KOPT-K1 (cell line): ENCODE measurements around the gene SNUPN.
A peak's percentile ranks its signal among the peaks of the same experiment; 100 is the strongest.
"Not testable (repeated sequence)": the region's sequence is repeated elsewhere in the genome, so short reads cannot be mapped to it uniquely, and the experiment has no call there.

Experiments
- H3K27ac ChIP-seq: fragments of 200-600 bp; sonication (generic); 2 replicates; pipeline ENCODE4 v1.5.1; 2016; ENCODE audit warnings: antibody characterized with exemption, mild to moderate bottlenecking, low read depth, low read length; ENCODE audit not compliant: poor library complexity, severe bottlenecking
- H3K36me3 ChIP-seq: fragments of 200-600 bp; sonication (generic); 2 replicates; pipeline ENCODE4 v1.5.1; 2017; ENCODE audit warnings: antibody characterized with exemption, mild to moderate bottlenecking, low read length, moderate library complexity; ENCODE audit not compliant: insufficient read depth
- H3K9me3 ChIP-seq: fragments of 200-600 bp; sonication (generic); 2 replicates; pipeline ENCODE4 v1.5.1; 2017; ENCODE audit warnings: antibody characterized with exemption, low read length, mild to moderate bottlenecking; ENCODE audit not compliant: insufficient read depth, poor library complexity, severe bottlenecking

Gene SNUPN

GRCh38 chr15:75647370-75648155 lies 22.0 kb upstream of the SNUPN start, which contains the start of gene SNX33:
Gene SNX33, plus strand, starts transcription at chr15:75647912. Its CDS starts 1,191 bp downstream, at chr15:75649103.
- no peaks in the 10 kb centered on the region for H3K36me3 ChIP-seq
- no peaks in the 10 kb centered on the region for H3K9me3 ChIP-seq
- peak within 1 kb of the TSS; percentile 35 for H3K27ac ChIP-seq

GRCh38 chr15:75646944-75647364 lies 21.4 kb upstream of the SNUPN start:
- Histone ChIP-seq H3K27ac (peak overlapping the region; percentile 35), H3K9me3 (no peaks in the 10 kb centered on the region), H3K36me3 (no peaks in the 10 kb centered on the region)

GRCh38 chr15:75646112-75646943 lies 20.8 kb upstream of the SNUPN start:
- no peaks in the 10 kb centered on the region for H3K9me3 ChIP-seq
- no peak overlapping the region for H3K27ac ChIP-seq

GRCh38 chr15:75644376-75644775 lies 18.9 kb upstream of the SNUPN start:
- no peaks in the 10 kb centered on the region for H3K36me3 ChIP-seq
- no peak overlapping the region for H3K27ac ChIP-seq
- no peaks in the 10 kb centered on the region for H3K9me3 ChIP-seq

More at GRCh38 chr15:75646112-75646943, 20.8 kb upstream of the SNUPN start:
- no peaks in the 10 kb centered on the region for H3K36me3 ChIP-seq

- no peak overlapping the region for H3K27ac ChIP-seq
- H3K9me3 ChIP-seq = no peaks in the 10 kb centered on the region
- H3K36me3 ChIP-seq = peaks cover 20% of the 10 kb centered on the region
Observed at GRCh38 chr15:75641603-75642002, 16.1 kb upstream of the SNUPN start.

DNA sequence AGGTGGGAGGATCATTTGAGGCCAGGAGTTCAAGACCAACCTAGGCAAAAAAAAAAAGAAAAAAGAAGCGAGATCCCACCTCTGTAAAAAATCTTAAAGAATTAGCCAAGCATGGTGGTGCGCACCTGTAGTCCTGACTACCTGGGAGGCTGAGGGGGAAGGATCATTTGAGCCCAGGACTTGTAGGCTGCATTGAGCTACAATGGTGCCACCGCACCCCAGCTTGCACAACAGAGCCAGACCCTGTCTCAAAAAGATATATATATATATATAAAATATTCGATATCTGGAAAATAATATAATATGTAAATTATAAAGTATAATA lies 15.6 kb upstream of the SNUPN start:
- Histone ChIP-seq H3K36me3 (peaks cover 20% of the 10 kb centered on the region), H3K27ac (peak overlapping the region; percentile 91), H3K9me3 (no peaks in the 10 kb centered on the region)

- no peaks in the 10 kb centered on the region for H3K9me3 ChIP-seq
- H3K36me3 ChIP-seq = peaks cover 20% of the 10 kb centered on the region
- peak overlapping the region; percentile 91 for H3K27ac ChIP-seq
Observed at GRCh38 chr15:75640483-75641178, 15.1 kb upstream of the SNUPN start.

- Histone ChIP-seq H3K9me3 (no peaks in the 10 kb centered on the region), H3K36me3 (peaks cover 20% of the 10 kb centered on the region), H3K27ac (peak within 1 kb of the TSS; percentile 91)
Observed at GRCh38 chr15:75639709-75640482, 14.4 kb upstream of the SNUPN start, which contains the start of gene IMP3. Gene IMP3, minus strand, starts transcription at chr15:75640224. Its CDS starts 56 bp downstream, at chr15:75640168.

DNA sequence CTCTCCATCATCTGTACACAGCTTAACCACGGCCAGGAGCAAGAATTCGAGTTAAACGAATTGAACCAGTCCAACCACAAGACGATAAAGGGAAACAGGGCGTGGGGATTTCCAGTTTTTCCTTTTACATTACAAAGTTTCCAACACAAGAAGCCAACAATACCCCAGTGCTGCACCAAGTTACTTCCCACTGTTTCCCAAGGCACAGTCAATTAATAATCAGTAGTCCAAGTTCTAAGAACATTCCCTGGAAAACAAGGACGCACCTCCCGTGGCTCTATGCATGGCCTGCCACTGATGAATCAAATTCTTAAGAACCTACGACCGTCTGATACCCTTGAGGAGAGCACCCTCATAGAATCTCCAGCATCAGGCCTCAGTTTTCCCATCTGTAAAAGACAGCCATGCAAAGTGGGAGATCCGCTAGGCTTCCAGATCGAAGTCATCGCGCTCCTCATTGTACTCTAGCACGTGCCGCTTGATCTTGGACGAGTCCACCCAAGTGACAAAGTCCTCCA lies 13.7 kb upstream of the SNUPN start:
- H3K9me3 ChIP-seq = no peaks in the 10 kb centered on the region
- H3K27ac ChIP-seq = peak overlapping the region; percentile 91

DNA sequence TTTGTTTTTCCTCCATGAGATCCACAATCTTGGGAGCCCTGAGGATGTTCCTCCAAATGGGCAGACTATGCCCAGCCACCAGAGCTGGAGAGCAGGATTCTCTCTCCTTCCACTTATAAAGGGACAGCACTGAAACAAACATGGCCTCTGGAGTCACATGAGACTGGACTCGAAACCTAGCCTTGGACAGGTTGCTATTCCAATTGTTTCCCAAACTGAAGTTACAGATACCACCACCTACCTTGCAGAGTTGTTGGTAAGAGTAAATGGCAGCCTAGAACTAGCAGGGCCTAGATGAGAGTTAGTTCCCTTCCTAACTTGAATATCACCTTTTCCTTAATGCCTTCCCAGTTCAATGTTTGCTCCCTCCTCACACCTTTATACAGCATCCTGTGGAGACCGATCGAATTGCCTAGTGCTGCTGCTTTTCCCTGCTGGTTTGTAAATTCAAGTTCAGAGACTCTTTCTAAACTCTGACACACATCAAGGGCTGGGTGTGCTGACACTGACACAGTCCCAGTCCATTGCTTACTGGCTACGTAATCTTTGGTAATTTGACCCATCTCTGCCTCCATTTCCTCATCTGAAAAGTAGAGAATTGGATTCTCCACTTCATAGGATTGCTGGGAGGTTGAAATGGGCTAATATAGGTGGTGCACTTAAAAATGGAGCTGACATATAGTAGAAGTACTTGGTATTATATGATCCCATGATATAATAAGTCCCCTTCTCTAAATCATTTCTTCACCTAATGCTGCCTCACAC lies 11.9 kb upstream of the SNUPN start:
- H3K9me3 ChIP-seq = no peaks in the 10 kb centered on the region
- no peak overlapping the region for H3K27ac ChIP-seq
- H3K36me3 ChIP-seq = peaks cover 20% of the 10 kb centered on the region

More for the DNA sequence above, 13.7 kb upstream of the SNUPN start:
- peaks cover 20% of the 10 kb centered on the region for H3K36me3 ChIP-seq

DNA sequence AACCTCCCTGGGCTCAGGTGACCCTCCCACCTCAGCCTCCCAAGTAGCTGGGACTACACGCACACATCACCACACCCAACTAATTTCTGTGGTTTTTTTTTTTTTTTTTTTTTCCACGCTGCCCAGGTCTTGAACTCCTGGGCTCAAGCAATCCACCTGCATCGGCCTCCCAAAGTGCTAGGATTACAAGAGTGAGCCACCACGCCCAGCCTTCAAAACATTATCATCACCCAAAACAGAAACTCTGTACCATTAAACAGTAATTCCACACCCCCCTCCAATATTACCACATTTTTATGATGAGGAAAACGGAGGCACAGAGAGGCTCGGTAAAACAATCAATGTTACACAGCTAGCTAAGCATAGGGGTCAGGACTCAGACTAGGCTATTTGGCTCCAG lies 10.5 kb upstream of the SNUPN start:
- Histone ChIP-seq H3K27ac (no peak overlapping the region), H3K36me3 (peaks cover 20% of the 10 kb centered on the region), H3K9me3 (no peaks in the 10 kb centered on the region)

- not testable (repeated sequence) for H3K9me3 ChIP-seq, H3K27ac ChIP-seq
- H3K36me3 ChIP-seq = peaks cover 20% of the 10 kb centered on the region
Observed at GRCh38 chr15:75633922-75634321, 8.4 kb upstream of the SNUPN start.

- no peak overlapping the region for H3K27ac ChIP-seq
- no peaks in the 10 kb centered on the region for H3K9me3 ChIP-seq
- peaks cover 2% of the 10 kb centered on the region for H3K36me3 ChIP-seq
Observed at GRCh38 chr15:75631935-75632334, 6.4 kb upstream of the SNUPN start.

DNA sequence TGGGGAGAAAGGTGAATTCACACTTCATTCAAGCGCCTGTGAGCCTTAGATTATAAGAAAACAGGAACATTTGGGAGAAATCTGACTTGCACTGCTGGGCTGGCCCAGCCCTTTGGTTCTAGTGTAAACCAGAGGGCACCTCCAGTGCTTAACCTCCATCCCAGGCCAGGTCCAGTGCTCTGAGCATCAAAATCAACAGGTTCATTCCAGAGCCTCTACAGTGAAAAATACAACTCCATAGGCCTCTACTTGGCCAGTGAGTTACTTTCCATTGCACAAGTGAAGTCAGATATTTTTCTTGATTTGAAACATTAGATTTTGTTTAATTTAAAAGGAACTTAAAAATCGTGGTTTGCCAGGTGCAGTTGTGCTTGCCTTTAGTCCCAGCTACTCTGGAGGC lies 3.0 kb downstream of the SNUPN start:
- Histone ChIP-seq H3K36me3 (peaks cover 32% of the 10 kb centered on the region), H3K27ac (peak overlapping the region; percentile 9), H3K9me3 (no peaks in the 10 kb centered on the region)
